Measurements from ENCODE around the gene CRY2. TPM values are rescaled to one million over a fixed set of nuclear protein-coding genes. Genes with fewer than 3 reads are reported as not detected.
"Not testable (repeated sequence)": the region's sequence is repeated elsewhere in the genome, so short reads cannot be mapped to it uniquely, and the experiment has no call there.

Gene CRY2
- 24.0 and 28.6 TPM in 2 replicates for total RNA-seq (2014; rRNA removed; shearing (Covaris generic))

GRCh38 chr11:45846974-45847910 is at the start of gene CRY2:
CRY2 (plus strand) TSS chr11:45847475; CDS start chr11:45847491, 16 bp downstream.
- DNase-seq (ENCODE audit: low spot score) = peak; percentile 100

GRCh38 chr11:45798793-45799441 is 48.4 kb upstream of the CRY2 start:
- no peak for DNase-seq (ENCODE audit: low spot score)

- DNase-seq (ENCODE audit: low spot score) = no peak
Measured at GRCh38 chr11:45799562-45799961, 47.7 kb upstream of the CRY2 start.

- no peak for DNase-seq (ENCODE audit: low spot score)
Measured at GRCh38 chr11:45800261-45800660, 47.0 kb upstream of the CRY2 start.

- DNase-seq (ENCODE audit: low spot score) = peak; percentile 77
Measured at GRCh38 chr11:45801723-45802315, 45.5 kb upstream of the CRY2 start.

GRCh38 chr11:45802531-45803317 is 44.6 kb upstream of the CRY2 start:
- peak; percentile 23 for DNase-seq (ENCODE audit: low spot score)

GRCh38 chr11:45803971-45804760 is 43.1 kb upstream of the CRY2 start:
- peak; percentile 75 for DNase-seq (ENCODE audit: low spot score)

GRCh38 chr11:45804761-45805304 is 42.4 kb upstream of the CRY2 start, which contains the start of gene SLC35C1:
SLC35C1 (plus strand) TSS chr11:45805149; CDS start chr11:45805802, 653 bp downstream.
- DNase-seq (ENCODE audit: low spot score) = peak; percentile 99

GRCh38 chr11:45805305-45806071 is 41.8 kb upstream of the CRY2 start:
- peak; percentile 69 for DNase-seq (ENCODE audit: low spot score)

GRCh38 chr11:45806072-45806933 is 41.0 kb upstream of the CRY2 start:
- DNase-seq (ENCODE audit: low spot score) = no peak

- DNase-seq (ENCODE audit: low spot score) = no peak
Measured at GRCh38 chr11:45806937-45807791, 40.1 kb upstream of the CRY2 start.

GRCh38 chr11:45807792-45808238 is 39.5 kb upstream of the CRY2 start:
- no peak for DNase-seq (ENCODE audit: low spot score)

- DNase-seq (ENCODE audit: low spot score) = not testable (repeated sequence)
Measured at GRCh38 chr11:45808427-45808826, 38.8 kb upstream of the CRY2 start.

GRCh38 chr11:45809456-45810395 is 37.5 kb upstream of the CRY2 start:
- no peak for DNase-seq (ENCODE audit: low spot score)

GRCh38 chr11:45810431-45811108 is 36.7 kb upstream of the CRY2 start:
- no peak for DNase-seq (ENCODE audit: low spot score)

- DNase-seq (ENCODE audit: low spot score) = no peak
Measured at GRCh38 chr11:45811109-45811435, 36.2 kb upstream of the CRY2 start.

Measured in HT-29 (cell line).